HG03097 (cell line): ENCODE measurements around the gene SPDYE11.
"Not testable (repeated sequence)": the region's sequence is repeated elsewhere in the genome, so short reads cannot be mapped to it uniquely, and the experiment has no call there.

Source experiments
- ATAC-seq: cut with Tn5 transposase; IDR thresholded peaks from one replicate; pipeline ENCODE4 v1.9.1; 2021; ENCODE audit not compliant: unreplicated experiment, low FRiP score

Gene SPDYE11, protein sequence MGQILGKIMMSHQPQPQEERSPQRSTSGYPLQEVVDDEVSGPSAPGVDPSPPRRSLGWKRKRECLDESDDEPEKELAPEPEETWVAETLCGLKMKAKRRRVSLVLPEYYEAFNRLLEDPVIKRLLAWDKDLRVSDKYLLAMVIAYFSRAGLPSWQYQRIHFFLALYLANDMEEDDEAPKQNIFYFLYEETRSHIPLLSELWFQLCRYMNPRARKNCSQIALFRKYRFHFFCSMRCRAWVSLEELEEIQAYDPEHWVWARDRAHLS

DNA sequence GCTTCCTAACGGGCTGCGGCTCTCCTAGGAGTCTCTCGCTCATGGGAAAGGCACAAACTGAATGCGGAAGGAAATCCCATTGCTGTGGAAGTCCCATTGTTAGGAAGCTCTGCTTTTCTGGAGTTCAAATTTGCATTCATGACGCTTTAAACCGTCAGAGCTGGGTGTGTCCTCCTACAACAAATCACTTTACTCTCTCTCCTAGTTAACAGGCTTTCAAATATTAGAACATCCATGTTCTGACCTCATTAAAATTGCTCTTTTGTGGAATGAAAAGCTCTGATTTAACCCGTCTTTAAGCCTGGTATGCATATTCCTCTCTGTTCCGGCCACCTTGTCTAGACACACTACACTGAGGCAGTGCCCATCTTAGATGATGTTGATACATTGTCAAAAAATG lies at the start of gene SPDYE11:
Gene SPDYE11 (minus strand): TSS at position 101 of the 400 bp plus-strand sequence. CDS start 1,800 bp downstream, outside the sequence.
- ATAC-seq = not testable (repeated sequence)

DNA sequence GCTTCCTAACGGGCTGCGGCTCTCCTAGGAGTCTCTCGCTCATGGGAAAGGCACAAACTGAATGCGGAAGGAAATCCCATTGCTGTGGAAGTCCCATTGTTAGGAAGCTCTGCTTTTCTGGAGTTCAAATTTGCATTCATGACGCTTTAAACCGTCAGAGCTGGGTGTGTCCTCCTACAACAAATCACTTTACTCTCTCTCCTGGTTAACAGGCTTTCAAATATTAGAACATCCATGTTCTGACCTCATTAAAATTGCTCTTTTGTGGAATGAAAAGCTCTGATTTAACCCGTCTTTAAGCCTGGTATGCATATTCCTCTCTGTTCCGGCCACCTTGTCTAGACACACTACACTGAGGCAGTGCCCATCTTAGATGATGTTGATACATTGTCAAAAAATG lies 28.2 kb upstream of the SPDYE11 start, which contains the start of gene SPDYE9:
Gene SPDYE9 (minus strand): TSS at position 101 of the 400 bp plus-strand sequence. CDS start 1,800 bp downstream, outside the sequence.
- ATAC-seq = not testable (repeated sequence)

DNA sequence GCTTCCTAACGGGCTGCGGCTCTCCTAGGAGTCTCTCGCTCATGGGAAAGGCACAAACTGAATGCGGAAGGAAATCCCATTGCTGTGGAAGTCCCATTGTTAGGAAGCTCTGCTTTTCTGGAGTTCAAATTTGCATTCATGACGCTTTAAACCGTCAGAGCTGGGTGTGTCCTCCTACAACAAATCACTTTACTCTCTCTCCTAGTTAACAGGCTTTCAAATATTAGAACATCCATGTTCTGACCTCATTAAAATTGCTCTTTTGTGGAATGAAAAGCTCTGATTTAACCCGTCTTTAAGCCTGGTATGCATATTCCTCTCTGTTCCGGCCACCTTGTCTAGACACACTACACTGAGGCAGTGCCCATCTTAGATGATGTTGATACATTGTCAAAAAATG lies 28.0 kb downstream of the SPDYE11 start, which contains the start of gene SPDYE8:
Gene SPDYE8 (minus strand): TSS at position 101 of the 400 bp plus-strand sequence. CDS start 1,800 bp downstream, outside the sequence.
- not testable (repeated sequence) for ATAC-seq

DNA sequence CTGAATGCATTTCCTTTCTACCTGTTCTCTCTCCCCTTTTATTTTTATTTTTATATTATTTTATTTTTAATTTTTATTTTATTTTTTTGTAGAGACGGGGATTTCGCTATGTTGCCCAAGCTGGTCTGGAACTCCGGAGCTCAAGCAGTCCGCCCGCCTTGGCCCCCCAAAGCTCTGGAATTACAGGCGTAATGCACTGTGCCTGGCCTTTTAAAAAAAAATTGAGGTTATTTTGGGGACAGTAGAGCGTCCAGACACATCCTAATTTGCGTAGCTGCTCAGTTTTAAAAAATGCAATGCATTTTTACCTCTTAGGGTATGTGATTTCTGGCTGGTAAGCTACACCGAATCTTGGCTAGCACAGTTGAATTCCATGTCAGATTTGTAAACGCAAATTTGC lies 51.2 kb downstream of the SPDYE11 start:
- ATAC-seq = not testable (repeated sequence)

DNA sequence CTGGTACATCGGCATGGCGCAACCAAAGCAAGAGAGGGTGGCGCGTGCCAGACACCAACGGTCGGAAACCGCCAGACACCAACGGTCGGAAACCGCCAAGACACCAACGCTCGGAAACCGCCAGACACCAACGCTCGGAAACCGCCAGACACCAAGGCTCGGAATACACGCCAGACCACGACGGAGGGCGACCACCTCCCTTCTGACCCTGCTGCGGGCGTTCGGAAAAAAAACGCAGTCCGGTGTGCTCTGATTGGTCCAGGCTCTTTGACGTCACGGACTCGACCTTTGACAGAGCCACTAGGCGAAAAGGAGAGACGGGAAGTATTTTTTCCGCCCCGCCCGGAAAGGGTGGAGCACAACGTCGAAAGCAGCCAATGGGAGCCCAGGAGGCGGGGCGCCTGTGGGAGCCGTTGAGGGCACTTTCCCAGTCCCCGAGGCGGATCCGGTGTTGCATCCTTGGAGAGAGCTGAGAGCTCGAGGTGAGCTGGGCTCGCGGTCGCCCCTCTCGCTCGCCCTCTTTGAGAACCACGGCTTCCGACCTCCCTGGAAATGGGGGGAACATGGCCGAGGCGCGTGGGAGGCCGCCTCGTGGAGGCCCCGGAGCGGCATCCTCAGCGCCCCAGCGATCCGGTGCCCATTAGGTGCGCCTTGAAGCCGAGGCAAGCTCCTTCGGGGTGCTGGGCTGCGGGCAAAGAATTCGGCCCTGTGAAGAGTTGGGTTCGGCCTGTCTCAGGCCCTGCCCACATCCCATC lies 51.8 kb downstream of the SPDYE11 start:
- peak; percentile 88 for ATAC-seq

DNA sequence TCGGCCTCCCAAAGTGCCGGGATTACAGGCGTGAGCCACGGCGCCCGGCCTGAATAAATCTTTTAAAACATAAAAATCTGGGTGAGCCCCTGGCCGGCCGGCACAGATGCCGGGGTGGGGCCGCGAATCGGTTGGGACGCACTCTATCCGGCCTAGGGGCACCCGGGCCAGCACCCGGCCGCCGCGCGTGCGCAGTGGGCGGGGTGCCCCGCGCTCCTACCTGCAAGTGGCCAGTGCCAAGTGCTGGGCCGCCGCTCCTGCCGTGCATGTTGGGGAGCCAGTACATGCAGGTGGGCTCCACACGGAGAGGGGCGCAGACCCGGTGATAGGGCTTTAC lies 52.4 kb downstream of the SPDYE11 start:
- ATAC-seq = peak; percentile 82

DNA sequence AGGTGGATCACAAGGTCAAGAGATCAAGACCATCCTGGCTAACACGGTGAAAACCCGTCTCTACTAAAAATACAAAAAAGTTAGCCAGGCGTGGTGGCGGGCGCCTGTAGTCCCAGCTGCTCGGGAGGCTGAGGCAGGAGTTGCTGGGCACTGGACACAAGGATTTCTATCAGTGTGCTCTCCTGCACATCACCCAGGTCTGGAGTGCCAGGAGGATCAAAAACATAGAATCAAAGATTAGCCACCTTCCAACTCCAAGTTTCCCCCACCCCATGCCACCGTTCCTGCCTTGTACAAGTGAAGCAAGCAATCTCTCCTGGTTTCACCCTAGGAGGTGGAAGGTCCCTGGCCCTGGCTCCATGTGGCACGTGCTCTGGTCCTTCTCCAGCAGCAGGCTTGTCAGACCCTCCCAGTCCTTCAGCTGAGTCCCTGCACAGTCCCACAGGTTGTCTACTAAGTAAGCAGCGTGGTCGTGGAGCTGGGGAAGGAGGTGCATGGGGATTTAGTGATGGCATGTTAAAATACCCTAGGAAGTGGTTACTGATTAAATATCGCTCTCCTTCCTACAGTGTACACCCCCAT lies 59.7 kb downstream of the SPDYE11 start:
- not testable (repeated sequence) for ATAC-seq
